Brain microvascular endothelial cell (primary cell): Measurements from ENCODE around the gene UBXN4.

Experiments
- DNase-seq: peaks from one replicate; pipeline ENCODE4 v3.0.0-alpha.2; 2020
- H3K27ac ChIP-seq: fragments of 250-450 bp; sonication (Bioruptor Pico); 2 replicates; pipeline ENCODE4 v1.5.1; 2020; ENCODE audit warnings: mild to moderate bottlenecking, moderate library complexity
- H3K27me3 ChIP-seq: fragments of 250-450 bp; sonication (Bioruptor Pico); replicated peaks from 2 replicates; pipeline ENCODE4 v1.5.1; 2020; ENCODE audit warnings: mild to moderate bottlenecking
- H3K36me3 ChIP-seq: fragments of 250-450 bp; sonication (Bioruptor Pico); replicated peaks from 2 replicates; pipeline ENCODE4 v1.5.1; 2020; ENCODE audit warnings: mild to moderate bottlenecking
- H3K4me3 ChIP-seq: 2 replicates; pipeline ENCODE4 v1.5.1; 2011; ENCODE audit warnings: low read depth, mild to moderate bottlenecking, control low read depth, low read length, moderate library complexity
- CTCF ChIP-seq: IDR thresholded peaks from 2 replicates; pipeline ENCODE4 v1.5.1; 2011; ENCODE audit warnings: low read depth, mild to moderate bottlenecking, moderate library complexity, low read length, control low read depth, inconsistent platforms; ENCODE audit errors: missing control alignments
- in situ Hi-C: cut with HindIII; loops from 2 replicates; pipeline ENCODE4 v1.10.0; 2017; ENCODE audit warnings: low sequenced_read_pairs, low pct_ligation_motif_present

Gene UBXN4

DNA sequence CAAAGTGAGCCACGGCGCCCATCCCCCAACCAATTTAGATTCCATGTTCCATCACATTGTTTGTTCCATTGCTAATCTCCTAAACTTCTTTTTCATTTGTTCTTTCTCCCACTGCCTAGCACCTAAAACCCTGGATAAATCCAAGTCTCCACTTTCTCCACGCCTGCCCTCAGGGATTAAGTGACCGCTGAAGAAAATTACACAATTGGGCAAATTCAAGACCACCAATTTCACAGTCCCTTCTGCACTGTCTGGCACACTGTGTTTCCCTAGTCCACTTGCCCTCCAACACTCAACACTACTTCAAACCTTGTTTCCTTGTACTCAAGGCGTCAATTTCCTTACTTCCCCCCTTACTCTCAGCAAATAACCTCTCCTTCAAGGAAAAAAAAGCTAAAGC is 5.1 kb upstream of the UBXN4 start:
- Histone ChIP-seq H3K36me3 (no peaks in the 10 kb centered on the region), H3K4me3 (no peak overlapping the region), H3K27me3 (no peaks in the 10 kb centered on the region), H3K27ac (no peak overlapping the region)
- TF ChIP-seq CTCF = no peak
- in situ Hi-C loops = no loop called here
- no peak for DNase-seq

- no peaks in the 10 kb centered on the region for H3K36me3 ChIP-seq
- no peak for DNase-seq
- H3K27ac ChIP-seq = no peak overlapping the region
- in situ Hi-C loops = no loop called here
- H3K27me3 ChIP-seq = no peaks in the 10 kb centered on the region
- no peak overlapping the region for H3K4me3 ChIP-seq
- TF ChIP-seq CTCF = no peak
Observed at GRCh38 chr2:135740206-135740605, 1.4 kb upstream of the UBXN4 start.

DNA sequence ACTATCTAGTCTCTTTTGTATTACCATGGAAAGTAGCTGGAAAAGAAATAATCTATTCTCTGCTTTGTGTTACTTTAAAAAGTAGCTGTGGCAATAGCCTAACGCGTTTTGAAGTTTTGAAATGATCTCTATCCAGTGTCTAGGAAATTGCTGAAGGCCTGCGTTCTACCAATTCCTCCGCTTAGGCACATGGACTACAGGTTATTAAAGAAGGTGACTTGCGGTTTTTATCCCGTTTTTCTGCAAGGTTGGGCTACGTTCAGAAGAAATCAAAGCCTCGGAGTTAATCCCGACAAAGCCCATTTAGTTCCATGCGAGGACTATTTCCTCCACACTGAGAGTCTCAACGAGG is 636 bp upstream of the UBXN4 start:
- Histone ChIP-seq H3K4me3 (no peak overlapping the region), H3K27me3 (no peaks in the 10 kb centered on the region), H3K36me3 (no peaks in the 10 kb centered on the region), H3K27ac (no peak overlapping the region)
- TF ChIP-seq CTCF = no peak
- in situ Hi-C loops = no loop called here
- no peak for DNase-seq

DNA sequence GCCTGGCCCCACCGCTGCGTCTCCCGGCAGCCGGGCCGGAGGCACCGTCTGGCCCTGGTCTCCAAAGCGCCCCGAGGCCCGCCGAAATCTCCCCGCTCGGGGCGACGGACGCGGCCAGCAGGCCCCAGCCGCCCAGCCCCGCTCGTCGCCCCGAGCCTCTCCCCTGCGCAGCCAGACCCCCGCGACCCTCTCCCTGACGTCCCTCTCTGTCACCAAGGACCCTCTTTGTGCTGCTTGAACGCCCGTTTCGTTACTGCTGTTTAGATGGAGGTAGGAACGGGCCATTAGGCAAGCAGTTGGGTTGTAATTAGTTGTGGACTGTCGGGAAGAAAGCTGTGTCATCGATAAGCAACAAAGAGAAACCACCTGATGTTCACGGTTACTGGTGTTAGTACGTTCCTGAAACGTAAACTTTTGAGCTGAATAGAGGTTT is 686 bp downstream of the UBXN4 start:
- H3K4me3 ChIP-seq = peak overlapping the region; percentile 86
- in situ Hi-C loops = no loop called here
- H3K27me3 ChIP-seq = no peaks in the 10 kb centered on the region
- H3K36me3 ChIP-seq = no peaks in the 10 kb centered on the region
- peak; percentile 18 for DNase-seq
- peak overlapping the region; percentile 84 for H3K27ac ChIP-seq
- no peak for TF ChIP-seq CTCF

GRCh38 chr2:135743860-135744259 is 2.2 kb downstream of the UBXN4 start:
- no peak for DNase-seq
- Histone ChIP-seq H3K27ac (no peak overlapping the region), H3K4me3 (peak overlapping the region; percentile 86), H3K27me3 (no peaks in the 10 kb centered on the region), H3K36me3 (peaks cover 3% of the 10 kb centered on the region)
- TF ChIP-seq CTCF = no peak
- in situ Hi-C loops = no loop called here

- H3K36me3 ChIP-seq = peaks cover 3% of the 10 kb centered on the region
- peak overlapping the region; percentile 33 for H3K27ac ChIP-seq
- no peaks in the 10 kb centered on the region for H3K27me3 ChIP-seq
- peak; percentile 50 for TF ChIP-seq CTCF
- DNase-seq = peak; percentile 18
- no peak overlapping the region for H3K4me3 ChIP-seq
- in situ Hi-C loops = no loop called here
Observed at GRCh38 chr2:135744760-135745314, 3.2 kb downstream of the UBXN4 start.
